ENCODE measurements around the gene TMEM30B. TPM values are rescaled to one million over a fixed set of nuclear protein-coding genes. Genes with fewer than 3 reads are reported as not detected.
A peak's percentile ranks its signal among the peaks of the same experiment; 100 is the strongest.

TMEM30B gene
- total and polyA plus RNA-seq, 9 of the 15 experiments (the other 6 are each of a cell fraction or from before 2014, with no cell fraction given) = 0.04 TPM; not detected in 8

- TF ChIP-seq CTCF (IDR thresholded peaks at IDR 0.05 in 2 of 3, conservative IDR thresholded peaks at IDR 0.05 in 1 of 3; ENCODE audit: insufficient read depth in 2 of 3, low read depth in 1 of 3, low read length in 3 of 3) (peak in 2 of 3 experiments; percentile 16 to 29; a peak in 2 of 6 replicates), SPI1 (IDR thresholded peaks at IDR 0.05; ENCODE audit: borderline replicate concordance, low read depth, low read length) (no peak), C11orf30 (IDR thresholded peaks at IDR 0.05; ENCODE audit: low read depth) (no peak), E2F6 (IDR thresholded peaks at IDR 0.05; ENCODE audit: borderline replicate concordance in 1 of 2, extremely low read depth in 1 of 2, insufficient read depth in 1 of 2, insufficient read length in 1 of 2, low read depth in 1 of 2, low read length in 1 of 2, poor library complexity in 1 of 2, severe bottlenecking in 1 of 2) (peak in 1 of 2 experiments; percentile 61), ELF2 (CRISPR knock-in tag; IDR thresholded peaks at IDR 0.05) (0 out of 2 replicates have a peak, but pooled peaks have one; percentile 43), RB1 (IDR thresholded peaks at IDR 0.05; ENCODE audit: low read depth) (no peak), POLR2G (IDR thresholded peaks at IDR 0.05; ENCODE audit: low read depth, low read length) (peak; percentile 79), NFRKB (IDR thresholded peaks at IDR 0.05; ENCODE audit: low read depth) (no peak), TBP (optimal IDR thresholded peaks at IDR 0.05; ENCODE audit: low read depth, low read length) (peak; percentile 33), ZSCAN29 (IDR thresholded peaks at IDR 0.05) (no peak), VEZF1 (CRISPR knock-in tag; IDR thresholded peaks at IDR 0.05) (peak; percentile 73), ZBTB7A (IDR thresholded peaks at IDR 0.05; ENCODE audit: borderline replicate concordance, control insufficient read depth, low read depth, low read length) (peak; percentile 68; the same call in 1 of the 2 replicates), XRCC3 (IDR thresholded peaks at IDR 0.05) (no peak), ZNF507 (tag; conservative IDR thresholded peaks at IDR 0.05) (no peak)
These were observed 40.4 kb upstream of the TMEM30B start, which contains the start of gene PRKCH (continued) for GRCh38 chr14:61321385-61322010.

Data from K562 (cell line).